PC-3 (cell line): Measurements from ENCODE around the gene CFAP65.

Experiments
- EZH2 ChIP-seq: fragments of 300-600 bp; sonication (generic); IDR thresholded peaks from one replicate; pipeline ENCODE4 v1.6.1; 2017; ENCODE audit warnings: antibody characterized with exemption, mild to moderate bottlenecking, low read length; ENCODE audit not compliant: unreplicated experiment
- EZH2phosphoT487 ChIP-seq: fragments of 300-600 bp; sonication (generic); IDR thresholded peaks from 2 replicates; pipeline ENCODE4 v1.6.1; 2018; ENCODE audit warnings: mild to moderate bottlenecking, antibody characterized with exemption, low read length, borderline replicate concordance
- TF ChIP-seq, protein P1 (sequence below): fragments of 300-600 bp; sonication (generic); conservative IDR thresholded peaks from 2 replicates; pipeline ENCODE4 v1.5.1; 2017; ENCODE audit warnings: antibody characterized with exemption, low read depth, mild to moderate bottlenecking, low read length

DNA sequence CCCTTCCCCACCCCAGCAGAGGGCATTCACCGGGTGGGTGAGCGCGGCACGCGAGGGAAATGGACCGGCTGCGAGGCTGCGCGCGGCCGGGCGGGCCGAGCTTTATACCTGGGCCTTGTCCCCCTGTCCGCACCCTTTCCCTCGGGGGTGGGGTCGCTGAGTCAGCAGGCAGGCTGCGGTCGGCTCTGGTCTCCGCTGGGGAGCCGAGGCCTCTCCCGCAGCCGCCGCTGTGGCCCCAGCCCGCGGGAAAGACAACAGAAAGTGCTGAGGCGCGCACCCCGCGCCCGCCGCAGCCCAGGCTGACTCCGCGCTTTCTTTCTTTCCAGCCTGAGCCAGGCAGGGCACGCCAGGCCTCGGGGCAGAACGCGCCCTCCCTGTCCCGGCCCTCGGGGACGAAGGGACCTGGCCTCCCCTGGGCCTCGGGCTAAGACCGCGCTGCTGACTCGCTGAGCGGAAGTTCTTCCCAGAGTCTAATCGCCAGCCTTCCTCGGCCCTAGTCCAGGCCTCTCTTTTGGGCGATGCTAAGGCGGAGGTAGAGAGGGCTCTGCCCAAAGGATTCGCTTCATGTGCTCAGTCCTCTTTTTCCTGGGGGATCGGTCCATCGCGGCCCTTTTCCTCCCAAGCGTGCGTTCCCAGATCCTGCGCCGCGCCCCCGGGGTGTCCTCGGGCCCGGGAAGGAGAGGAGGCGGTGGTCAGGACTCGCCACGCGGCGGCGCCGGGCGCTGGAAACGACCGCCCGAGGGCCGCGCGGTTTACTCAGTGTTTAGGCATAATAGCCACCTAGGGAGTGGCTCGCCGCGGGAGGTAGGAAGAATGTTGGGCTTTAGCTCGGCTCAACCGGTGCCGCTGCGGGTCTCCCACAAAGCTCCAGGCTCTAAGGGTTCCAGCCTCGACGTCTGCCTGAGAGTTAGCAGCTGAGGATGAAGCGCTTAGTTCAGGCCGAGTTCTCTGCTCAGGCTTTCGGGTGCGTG lies 47.7 kb downstream of the CFAP65 start, which contains the start of gene CRYBA2:
- TF ChIP-seq, protein P1, sequence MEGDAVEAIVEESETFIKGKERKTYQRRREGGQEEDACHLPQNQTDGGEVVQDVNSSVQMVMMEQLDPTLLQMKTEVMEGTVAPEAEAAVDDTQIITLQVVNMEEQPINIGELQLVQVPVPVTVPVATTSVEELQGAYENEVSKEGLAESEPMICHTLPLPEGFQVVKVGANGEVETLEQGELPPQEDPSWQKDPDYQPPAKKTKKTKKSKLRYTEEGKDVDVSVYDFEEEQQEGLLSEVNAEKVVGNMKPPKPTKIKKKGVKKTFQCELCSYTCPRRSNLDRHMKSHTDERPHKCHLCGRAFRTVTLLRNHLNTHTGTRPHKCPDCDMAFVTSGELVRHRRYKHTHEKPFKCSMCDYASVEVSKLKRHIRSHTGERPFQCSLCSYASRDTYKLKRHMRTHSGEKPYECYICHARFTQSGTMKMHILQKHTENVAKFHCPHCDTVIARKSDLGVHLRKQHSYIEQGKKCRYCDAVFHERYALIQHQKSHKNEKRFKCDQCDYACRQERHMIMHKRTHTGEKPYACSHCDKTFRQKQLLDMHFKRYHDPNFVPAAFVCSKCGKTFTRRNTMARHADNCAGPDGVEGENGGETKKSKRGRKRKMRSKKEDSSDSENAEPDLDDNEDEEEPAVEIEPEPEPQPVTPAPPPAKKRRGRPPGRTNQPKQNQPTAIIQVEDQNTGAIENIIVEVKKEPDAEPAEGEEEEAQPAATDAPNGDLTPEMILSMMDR = peak; percentile 42
- TF ChIP-seq EZH2 (no peak), EZH2phosphoT487 (0 out of 2 replicates have a peak, but pooled peaks have one; percentile 10)
